Liver (tissue), 9 donors: Measurements from ENCODE around the gene GSE1. TPM values are rescaled to one million over a fixed set of nuclear protein-coding genes. Genes with fewer than 3 reads are reported as not detected.

Experiments used
- DNase-seq: peaks from one replicate; pipeline ENCODE4 v3.0.0-alpha.2; 2017; ENCODE audit warnings: low spot score
- H3K27ac ChIP-seq, 2 donors: one replicate each; pipeline ENCODE4 v1.7.0; 2013; ENCODE audit warnings: inconsistent platforms in 2 of 2, low read length in 2 of 2, control low read depth in 1 of 2, low read depth in 1 of 2, mild to moderate bottlenecking in 1 of 2
- H3K27me3 ChIP-seq, 4 donors: one replicate each; pipeline versions ENCODE4 v1.6.1 to v1.7.0; 2013; ENCODE audit warnings: low read length in 3 of 4, inconsistent platforms in 1 of 4, mild to moderate bottlenecking in 1 of 4, moderate library complexity in 1 of 4; ENCODE audit not compliant: control insufficient read depth in 4 of 4, insufficient read depth in 4 of 4
- H3K36me3 ChIP-seq, 4 donors: one replicate each; pipeline versions ENCODE4 v1.6.1 to v1.7.0; 2013; ENCODE audit warnings: low read length in 3 of 4, mild to moderate bottlenecking in 3 of 4, low read depth in 1 of 4, moderate library complexity in 1 of 4; ENCODE audit not compliant: control insufficient read depth in 4 of 4, insufficient read depth in 3 of 4
- H3K4me1 ChIP-seq, 4 donors: one replicate each; pipeline versions ENCODE4 v1.6.1 to v1.7.0; 2013; ENCODE audit warnings: low read length in 3 of 4, mild to moderate bottlenecking in 3 of 4, moderate library complexity in 1 of 4; ENCODE audit not compliant: control insufficient read depth in 4 of 4, insufficient read depth in 4 of 4
- H3K4me3 ChIP-seq, 3 donors: one replicate each; pipeline versions ENCODE4 v1.6.1 to v1.7.0; 2013; ENCODE audit warnings: low read length in 3 of 3, control low read depth in 1 of 3, low read depth in 1 of 3, mild to moderate bottlenecking in 1 of 3
- H3K9ac ChIP-seq, 2 donors: one replicate each; pipeline ENCODE4 v1.7.0; 2013; ENCODE audit warnings: low read length in 2 of 2, mild to moderate bottlenecking in 2 of 2, moderate library complexity in 2 of 2, control low read depth in 1 of 2, low read depth in 1 of 2
- H3K9me3 ChIP-seq, 4 donors: one replicate each; pipeline versions ENCODE4 v1.6.1 to v1.7.0; 2013; ENCODE audit warnings: low read length in 3 of 4; ENCODE audit not compliant: control insufficient read depth in 4 of 4
- CTCF ChIP-seq: fragments of 150-350 bp; IDR thresholded peaks from 2 replicates; pipeline ENCODE4 v1.5.1; 2017; ENCODE audit warnings: improper control_type of control experiment, low read depth, low read length; ENCODE audit not compliant: missing input control
- EGR1 ChIP-seq, 2 donors: IDR thresholded peaks; 2 replicates each; pipeline ENCODE4 v1.6.1; 2016 to 2018; ENCODE audit warnings: antibody characterized with exemption in 2 of 2, low read depth in 2 of 2
- FOXA1 ChIP-seq: IDR thresholded peaks from 2 replicates; pipeline ENCODE4 v1.6.1; 2016; ENCODE audit warnings: antibody characterized with exemption
- FOXA2 ChIP-seq: IDR thresholded peaks from 2 replicates; pipeline ENCODE4 v1.6.1; 2016; ENCODE audit warnings: antibody characterized with exemption
- GABPA ChIP-seq, 2 donors: IDR thresholded peaks in 1 of 2; conservative IDR thresholded peaks in 1 of 2; 2 replicates each; pipeline ENCODE4 v1.6.1; 2016; ENCODE audit warnings: antibody characterized with exemption in 2 of 2, mild to moderate bottlenecking in 1 of 2, moderate library complexity in 1 of 2
- HNF4G ChIP-seq: IDR thresholded peaks from 2 replicates; pipeline ENCODE4 v1.6.1; 2016; ENCODE audit warnings: antibody characterized with exemption
- MAX ChIP-seq: IDR thresholded peaks from 2 replicates; pipeline ENCODE4 v1.6.1; 2016; ENCODE audit warnings: antibody characterized with exemption
- NR2F2 ChIP-seq: IDR thresholded peaks from 2 replicates; pipeline ENCODE4 v1.6.1; 2016; ENCODE audit warnings: antibody characterized with exemption
- REST ChIP-seq: IDR thresholded peaks from 2 replicates; pipeline ENCODE4 v1.6.1; 2016; ENCODE audit warnings: antibody characterized with exemption, mild to moderate bottlenecking
- RXRA ChIP-seq, 2 donors: IDR thresholded peaks; 2 replicates each; pipeline ENCODE4 v1.6.1; 2017 to 2018; ENCODE audit warnings: antibody characterized with exemption in 2 of 2, mild to moderate bottlenecking in 1 of 2
- TAF1 ChIP-seq: conservative IDR thresholded peaks from 2 replicates; pipeline ENCODE4 v1.6.1; 2016; ENCODE audit warnings: antibody characterized with exemption, mild to moderate bottlenecking
- WGBS: extraction: QIAGEN DNeasy Blood & Tissue Kit; methylation state at CpG from one replicate; pipeline ENCODE4 v1.1.7; 2013; 5-methylcytosine and 5-hydroxymethylcytosine counted together
- polyA plus RNA-seq, 2 donors: library from polyadenylated mRNA; stranded (reverse) in 1 of 2; unstranded in 1 of 2; fragments of 200-250 nt in 1 of 2; fragments of >200 nt in 1 of 2; fragmentation: Nextera tagmentation in 1 of 2; extraction: Ambion mirVana in 1 of 2; gene quantifications; one replicate each; pipeline versions ENCODE4 v1.2.1 to v1.2.3, GENCODE V29; 2013 to 2015
- total RNA-seq, 2 donors: library from RNA; depleted of rRNA; stranded (reverse); fragments of >200 nt; gene quantifications; one replicate each; pipeline ENCODE4 v1.2.3, GENCODE V29; 2014
- TF ChIP-seq, protein P1 (sequence below): IDR thresholded peaks from 2 replicates; pipeline ENCODE4 v1.6.1; 2016; ENCODE audit warnings: antibody characterized with exemption
- donor health status: healthy.
- donor health status: healthy.
- donor health status: healthy.
- donor health status: healthy.
- donor health status: healthy.

The GSE1 gene
- total and polyA plus RNA-seq, 4 donors: 9.9 to 37.7 (median 25.2) TPM

DNA sequence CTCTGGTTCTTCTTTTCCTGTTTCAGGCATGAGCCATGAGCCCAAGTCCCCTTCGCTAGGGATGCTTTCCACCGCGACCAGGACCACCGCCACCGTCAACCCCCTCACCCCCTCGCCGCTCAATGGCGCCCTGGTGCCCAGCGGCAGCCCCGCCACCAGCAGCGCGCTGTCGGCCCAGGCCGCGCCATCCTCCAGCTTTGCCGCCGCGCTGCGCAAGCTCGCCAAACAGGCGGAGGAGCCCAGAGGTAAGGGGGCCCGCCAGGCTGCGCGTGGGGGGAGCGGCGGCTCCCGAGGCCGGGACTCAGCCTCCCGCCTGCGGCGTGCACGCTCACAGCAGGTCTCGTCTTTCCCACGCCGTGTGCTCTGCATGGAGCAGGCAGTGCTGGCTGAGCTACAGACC is 20.8 kb downstream of the GSE1 start:
- H3K4me3 ChIP-seq: no peak overlapping the region
- WGBS: 95% methylated on average over 35 of the region's 35 CpGs
- no peak overlapping the region for H3K9ac ChIP-seq
- H3K4me1 ChIP-seq: peaks cover 14 to 69% (median 46%) of the 10 kb centered on the region in 4 donors
- no peak for TF ChIP-seq NR2F2
- no peak for TF ChIP-seq FOXA1
- TF ChIP-seq RXRA (IDR thresholded peaks at IDR 0.05): no peak
- TF ChIP-seq TAF1: no peak
- no peak for TF ChIP-seq MAX
- TF ChIP-seq REST: no peak
- no peak for TF ChIP-seq FOXA2
- no peak for TF ChIP-seq EGR1 (IDR thresholded peaks at IDR 0.05; ENCODE audit: low read depth in 2 of 2)
- TF ChIP-seq, protein P1, sequence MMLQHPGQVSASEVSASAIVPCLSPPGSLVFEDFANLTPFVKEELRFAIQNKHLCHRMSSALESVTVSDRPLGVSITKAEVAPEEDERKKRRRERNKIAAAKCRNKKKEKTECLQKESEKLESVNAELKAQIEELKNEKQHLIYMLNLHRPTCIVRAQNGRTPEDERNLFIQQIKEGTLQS: no peak
- no peak for TF ChIP-seq GABPA (IDR thresholded peaks at IDR 0.05 in 1 of 2, conservative IDR thresholded peaks at IDR 0.05 in 1 of 2)
- H3K9me3 ChIP-seq: peaks cover 0 to 2% (median 0%) of the 10 kb centered on the region in 4 donors
- H3K27ac ChIP-seq: no peak overlapping the region
- H3K27me3 ChIP-seq: no peaks in the 10 kb centered on the region
- H3K36me3 ChIP-seq: peaks cover 0 to 4% (median 0%) of the 10 kb centered on the region in 4 donors
- DNase-seq: no peak

DNA sequence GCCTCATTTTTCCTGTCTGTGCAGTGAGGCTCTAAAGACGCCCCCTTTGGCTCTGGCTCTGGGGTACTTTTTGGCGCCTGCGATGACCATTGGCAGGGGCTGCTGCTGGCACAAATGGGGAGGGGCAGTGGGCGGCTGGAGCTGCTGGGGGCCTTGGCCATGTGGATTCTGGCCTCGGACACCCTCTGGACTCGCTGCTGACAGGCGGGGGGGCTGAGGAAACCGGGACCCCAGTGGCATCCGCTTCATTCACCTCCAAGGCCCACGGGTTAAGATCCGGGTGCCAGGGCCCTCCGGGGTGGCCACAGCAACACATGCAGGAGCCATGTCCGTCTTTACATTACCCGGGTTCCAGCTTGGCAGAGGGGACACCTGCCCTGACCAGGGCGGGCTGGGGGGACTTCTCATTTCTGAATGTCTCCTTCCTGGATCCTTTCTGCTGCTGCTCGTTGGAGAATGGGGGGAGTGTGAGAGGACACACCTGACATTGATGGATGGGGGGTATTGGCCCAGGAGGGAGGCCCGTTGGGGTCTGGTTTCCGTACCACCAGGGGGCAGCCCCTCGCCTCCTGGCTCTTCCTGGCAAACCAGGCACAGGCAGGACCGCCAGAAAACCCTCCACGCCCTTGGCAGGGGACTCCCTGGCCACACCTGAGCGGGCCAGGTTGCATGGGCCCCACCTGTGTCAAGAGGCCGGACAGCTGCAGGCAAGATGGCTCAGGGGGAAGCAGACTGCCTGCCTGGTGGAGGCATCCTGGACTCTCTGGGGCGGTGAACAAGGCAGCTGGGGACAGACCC is 21.8 kb downstream of the GSE1 start:
- TF ChIP-seq EGR1 (IDR thresholded peaks at IDR 0.05; ENCODE audit: low read depth in 2 of 2) (no peak), NR2F2 (no peak), FOXA1 (no peak), CTCF (no peak), REST (no peak), HNF4G (no peak)
- TF ChIP-seq, protein P1: no peak
- Histone ChIP-seq H3K27ac (no peak overlapping the region), H3K4me1 (peaks cover 16 to 79% (median 54%) of the 10 kb centered on the region in 4 donors), H3K9me3 (no peaks in the 10 kb centered on the region), H3K9ac (no peak overlapping the region), H3K4me3 (no peak overlapping the region), H3K27me3 (no peaks in the 10 kb centered on the region), H3K36me3 (peaks cover 0 to 4% (median 0%) of the 10 kb centered on the region in 4 donors)
- 90% methylated on average over 24 of the region's 24 CpGs for WGBS
- no peak for DNase-seq
